GM12878 (cell line): ENCODE data around the gene TREH.

Experiments used
- BHLHE40 ChIP-seq, 2 experiments: fragments of 450-650 bp in 1 of 2; IDR thresholded peaks; 2 replicates each; pipeline ENCODE4 v1.6.1; 2011 to 2017; ENCODE audit warnings: low read depth in 2 of 2, borderline replicate concordance in 1 of 2, improper control_type of control experiment in 1 of 2, low read length in 1 of 2, mild to moderate bottlenecking in 1 of 2
- EZH2 ChIP-seq: IDR thresholded peaks from 2 replicates; pipeline ENCODE4 v1.6.1; 2012; ENCODE audit warnings: low read depth, mild to moderate bottlenecking, control low read depth, inconsistent platforms, low read length, borderline replicate concordance; ENCODE audit not compliant: control insufficient read depth
- IRF3 ChIP-seq: fragments of 450-650 bp; IDR thresholded peaks from 2 replicates; pipeline ENCODE4 v1.6.1; 2014; ENCODE audit warnings: mild to moderate bottlenecking
- KDM1A ChIP-seq: fragments of 200-600 bp; sonication (generic); IDR thresholded peaks from 2 replicates; pipeline ENCODE4 v1.6.1; 2016; ENCODE audit warnings: borderline replicate concordance
- TAF1 ChIP-seq: IDR thresholded peaks from 2 replicates; pipeline ENCODE4 v1.6.1; 2011; ENCODE audit warnings: mild to moderate bottlenecking, low read depth, low read length, borderline replicate concordance
- TCF3 ChIP-seq: IDR thresholded peaks from 2 replicates; pipeline ENCODE4 v1.6.1; 2012; ENCODE audit warnings: low read depth, mild to moderate bottlenecking, low read length, borderline replicate concordance; ENCODE audit not compliant: insufficient read depth
- TF ChIP-seq, protein P1 (sequence below), 3 experiments: IDR thresholded peaks in 2 of 3; conservative IDR thresholded peaks in 1 of 3; 2 replicates each; pipeline ENCODE4 v1.5.1; 2011; ENCODE audit warnings: low read depth in 3 of 3, low read length in 3 of 3, mild to moderate bottlenecking in 3 of 3, control low read depth in 2 of 3, moderate library complexity in 2 of 3, inconsistent platforms in 1 of 3, mixed read lengths in 1 of 3; ENCODE audit not compliant: control insufficient read depth in 2 of 3, insufficient read depth in 1 of 3; ENCODE audit errors: extremely low read depth in 1 of 3

DNA sequence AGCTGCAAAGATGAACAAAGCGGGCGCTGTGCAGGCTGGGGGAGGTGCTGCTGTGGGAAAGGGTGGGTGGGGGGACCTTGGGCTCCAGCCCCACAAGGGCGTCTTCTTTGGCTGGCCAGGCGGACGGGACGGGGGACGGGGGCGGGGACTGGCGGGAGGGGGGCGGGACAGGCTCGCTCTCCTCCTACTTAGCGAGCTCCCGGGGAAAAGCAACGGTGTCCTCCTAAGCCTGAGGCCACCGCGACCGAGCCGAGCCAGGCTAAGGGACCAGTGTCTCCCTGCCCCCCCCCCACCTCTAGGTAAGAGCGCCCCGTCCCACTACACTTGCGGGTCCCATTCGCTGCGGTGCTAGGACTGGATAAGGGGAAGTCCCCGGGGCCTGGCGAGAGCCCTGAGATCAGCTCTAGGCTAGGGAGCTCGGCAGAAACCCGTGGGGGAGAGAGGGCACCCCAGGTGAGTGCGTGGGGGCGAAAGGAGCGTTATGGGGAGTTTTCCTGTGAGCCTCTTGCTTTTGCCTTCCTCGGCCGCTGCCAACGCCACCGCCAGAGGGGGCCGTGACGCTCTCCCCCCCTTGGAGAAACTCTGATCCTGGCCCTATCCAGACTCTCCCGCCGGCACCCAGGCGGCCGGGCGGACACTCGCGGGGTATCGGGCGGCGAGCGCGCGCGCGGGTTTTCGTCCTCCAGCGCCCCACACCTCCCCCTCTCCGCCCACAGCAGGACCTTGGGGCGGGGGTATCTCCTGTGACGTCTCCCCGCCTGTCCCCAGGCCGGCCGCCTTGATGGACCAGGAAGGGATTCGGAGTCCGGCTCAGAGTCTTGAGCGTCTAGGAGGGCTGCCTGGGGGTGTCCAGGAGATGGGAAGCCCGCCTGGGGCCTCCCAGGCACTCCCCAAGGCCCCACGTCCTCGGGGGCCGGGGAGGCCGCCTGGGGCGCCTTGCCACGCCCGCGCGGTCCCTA, 71.8 kb downstream of the TREH start, which contains the start of gene PHLDB1:
- TF ChIP-seq EZH2 = no peak
- TF ChIP-seq, protein P1, sequence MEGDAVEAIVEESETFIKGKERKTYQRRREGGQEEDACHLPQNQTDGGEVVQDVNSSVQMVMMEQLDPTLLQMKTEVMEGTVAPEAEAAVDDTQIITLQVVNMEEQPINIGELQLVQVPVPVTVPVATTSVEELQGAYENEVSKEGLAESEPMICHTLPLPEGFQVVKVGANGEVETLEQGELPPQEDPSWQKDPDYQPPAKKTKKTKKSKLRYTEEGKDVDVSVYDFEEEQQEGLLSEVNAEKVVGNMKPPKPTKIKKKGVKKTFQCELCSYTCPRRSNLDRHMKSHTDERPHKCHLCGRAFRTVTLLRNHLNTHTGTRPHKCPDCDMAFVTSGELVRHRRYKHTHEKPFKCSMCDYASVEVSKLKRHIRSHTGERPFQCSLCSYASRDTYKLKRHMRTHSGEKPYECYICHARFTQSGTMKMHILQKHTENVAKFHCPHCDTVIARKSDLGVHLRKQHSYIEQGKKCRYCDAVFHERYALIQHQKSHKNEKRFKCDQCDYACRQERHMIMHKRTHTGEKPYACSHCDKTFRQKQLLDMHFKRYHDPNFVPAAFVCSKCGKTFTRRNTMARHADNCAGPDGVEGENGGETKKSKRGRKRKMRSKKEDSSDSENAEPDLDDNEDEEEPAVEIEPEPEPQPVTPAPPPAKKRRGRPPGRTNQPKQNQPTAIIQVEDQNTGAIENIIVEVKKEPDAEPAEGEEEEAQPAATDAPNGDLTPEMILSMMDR (IDR thresholded peaks at IDR 0.05 in 2 of 3, conservative IDR thresholded peaks at IDR 0.05 in 1 of 3; ENCODE audit: control insufficient read depth in 2 of 3, extremely low read depth in 1 of 3, insufficient read depth in 1 of 3, low read depth in 3 of 3, low read length in 3 of 3) = peak; percentile 32 to 41 (median 41); a peak in 5 of 6 replicates
- no peak for TF ChIP-seq KDM1A
- no peak for TF ChIP-seq TAF1
- no peak for TF ChIP-seq IRF3
- no peak for TF ChIP-seq BHLHE40 (IDR thresholded peaks at IDR 0.05; ENCODE audit: borderline replicate concordance in 1 of 2, low read depth in 2 of 2, low read length in 1 of 2)
- TF ChIP-seq TCF3 = no peak
